Loucy (cell line): Measurements from ENCODE around the gene GAL3ST2.

ENCODE experiments used
- H2AFZ ChIP-seq: fragments of 200-600 bp; sonication (generic); 2 replicates; pipeline ENCODE4 v1.6.0; 2016; ENCODE audit warnings: antibody characterized with exemption, mild to moderate bottlenecking, low read length, moderate library complexity
- H3F3A ChIP-seq: fragments of 200-600 bp; 2 replicates; pipeline ENCODE4 v1.6.0; 2016; ENCODE audit warnings: antibody characterized with exemption, low read depth, mild to moderate bottlenecking
- H3K27me3 ChIP-seq: fragments of 200-600 bp; sonication (generic); 2 replicates; pipeline ENCODE4 v1.6.1; 2014; ENCODE audit warnings: low read length, mild to moderate bottlenecking; ENCODE audit not compliant: insufficient read depth, poor library complexity, severe bottlenecking
- H3K36me3 ChIP-seq: fragments of 200-600 bp; sonication (generic); 2 replicates; pipeline ENCODE4 v1.6.1; 2016; ENCODE audit warnings: low read length; ENCODE audit not compliant: insufficient read depth
- H3K4me1 ChIP-seq: fragments of 200-600 bp; sonication (generic); 2 replicates; pipeline ENCODE4 v1.5.1; 2014; ENCODE audit warnings: low read length, mild to moderate bottlenecking; ENCODE audit not compliant: insufficient read depth, poor library complexity, severe bottlenecking
- H3K4me2 ChIP-seq: fragments of 200-600 bp; sonication (generic); 2 replicates; pipeline ENCODE4 v1.6.0; 2014; ENCODE audit warnings: antibody characterized with exemption, low read length, low read depth, mild to moderate bottlenecking; ENCODE audit not compliant: poor library complexity, severe bottlenecking
- H3K4me3 ChIP-seq: fragments of 200-600 bp; sonication (generic); 2 replicates; pipeline ENCODE4 v1.5.1; 2014; ENCODE audit warnings: low read length, mild to moderate bottlenecking, mixed read lengths; ENCODE audit not compliant: poor library complexity, severe bottlenecking
- H3K79me2 ChIP-seq: fragments of 200-600 bp; sonication (generic); 2 replicates; pipeline ENCODE4 v1.6.1; 2014; ENCODE audit warnings: low read length; ENCODE audit not compliant: insufficient read depth
- H3K9ac ChIP-seq: fragments of 200-600 bp; sonication (generic); 2 replicates; pipeline ENCODE4 v1.6.0; 2014; ENCODE audit warnings: mild to moderate bottlenecking, low read depth, low read length, moderate library complexity; ENCODE audit not compliant: poor library complexity, severe bottlenecking
- H3K9me2 ChIP-seq: fragments of 200-600 bp; sonication (generic); replicated peaks from 2 replicates; pipeline ENCODE4 v1.6.1; 2016; ENCODE audit warnings: low read depth, low read length, mixed read lengths
- H3K9me3 ChIP-seq: fragments of 200-600 bp; sonication (generic); 2 replicates; pipeline ENCODE4 v1.6.1; 2014; ENCODE audit warnings: mild to moderate bottlenecking, antibody characterized with exemption, low read length, low read depth; ENCODE audit not compliant: insufficient read depth
- H4K20me1 ChIP-seq: fragments of 200-600 bp; sonication (generic); 2 replicates; pipeline ENCODE4 v1.6.0; 2014; ENCODE audit warnings: antibody characterized with exemption, low read length, mild to moderate bottlenecking; ENCODE audit not compliant: insufficient read depth, poor library complexity, severe bottlenecking
- CTCF ChIP-seq: fragments of 200-600 bp; sonication (generic); conservative IDR thresholded peaks from 2 replicates; pipeline ENCODE4 v1.5.1; 2014; ENCODE audit warnings: mild to moderate bottlenecking, antibody characterized with exemption, low read length
- EZH2phosphoT487 ChIP-seq: fragments of 200-600 bp; IDR thresholded peaks from 2 replicates; pipeline ENCODE4 v1.6.1; 2018; ENCODE audit warnings: antibody characterized with exemption, mild to moderate bottlenecking, moderate library complexity, borderline replicate concordance

GAL3ST2 gene

GRCh38 chr2:241812730-241813643 is 36.4 kb downstream of the GAL3ST2 start:
- no peaks in the 10 kb centered on the region for H3K27me3 ChIP-seq
- no peaks in the 10 kb centered on the region for H3K36me3 ChIP-seq
- no peaks in the 10 kb centered on the region for H4K20me1 ChIP-seq
- peak overlapping the region; percentile 8 for H3K4me2 ChIP-seq
- peaks cover 3% of the 10 kb centered on the region for H3K4me1 ChIP-seq
- no peaks in the 10 kb centered on the region for H3K9me2 ChIP-seq
- no peaks in the 10 kb centered on the region for H3K79me2 ChIP-seq
- H3K9ac ChIP-seq = no peak overlapping the region
- H3F3A ChIP-seq = no peaks in the 10 kb centered on the region
- H3K4me3 ChIP-seq = no peak overlapping the region
- H3K9me3 ChIP-seq = no peaks in the 10 kb centered on the region
- no peak for TF ChIP-seq EZH2phosphoT487
- no peak overlapping the region for H2AFZ ChIP-seq

GRCh38 chr2:241813644-241814392 is 37.2 kb downstream of the GAL3ST2 start:
- H3K9ac ChIP-seq = no peak overlapping the region
- H3K27me3 ChIP-seq = no peaks in the 10 kb centered on the region

GRCh38 chr2:241814393-241814642 is 37.7 kb downstream of the GAL3ST2 start:
- Histone ChIP-seq H3K9ac (no peak overlapping the region), H3K9me3 (no peaks in the 10 kb centered on the region), H2AFZ (no peak overlapping the region), H3K27me3 (no peaks in the 10 kb centered on the region), H3K4me1 (no peaks in the 10 kb centered on the region), H3K79me2 (no peaks in the 10 kb centered on the region), H3K4me3 (no peak overlapping the region), H3K9me2 (no peaks in the 10 kb centered on the region), H3K36me3 (no peaks in the 10 kb centered on the region), H3F3A (no peaks in the 10 kb centered on the region), H3K4me2 (no peak overlapping the region), H4K20me1 (no peaks in the 10 kb centered on the region)
- no peak for TF ChIP-seq EZH2phosphoT487
- TF ChIP-seq CTCF = no peak

More at GRCh38 chr2:241813644-241814392, 37.2 kb downstream of the GAL3ST2 start:
- Histone ChIP-seq H4K20me1 (no peaks in the 10 kb centered on the region), H2AFZ (no peak overlapping the region), H3K4me1 (no peaks in the 10 kb centered on the region), H3K79me2 (no peaks in the 10 kb centered on the region), H3K36me3 (no peaks in the 10 kb centered on the region), H3F3A (no peaks in the 10 kb centered on the region), H3K9me2 (no peaks in the 10 kb centered on the region), H3K4me3 (no peak overlapping the region), H3K4me2 (peak overlapping the region; percentile 8), H3K9me3 (no peaks in the 10 kb centered on the region)
- no peak for TF ChIP-seq EZH2phosphoT487
- no peak for TF ChIP-seq CTCF
